GM11168 (cell line): ENCODE results near the gene RB1.

Experiments used
- in situ Hi-C: fragments of 300-500 bp; cut with MboI; formaldehyde crosslinking; loops from one replicate; pipeline ENCODE4 v1.12.0; 2022; ENCODE audit warnings: low sequenced_read_pairs; ENCODE audit not compliant: unreplicated experiment

Gene RB1

DNA sequence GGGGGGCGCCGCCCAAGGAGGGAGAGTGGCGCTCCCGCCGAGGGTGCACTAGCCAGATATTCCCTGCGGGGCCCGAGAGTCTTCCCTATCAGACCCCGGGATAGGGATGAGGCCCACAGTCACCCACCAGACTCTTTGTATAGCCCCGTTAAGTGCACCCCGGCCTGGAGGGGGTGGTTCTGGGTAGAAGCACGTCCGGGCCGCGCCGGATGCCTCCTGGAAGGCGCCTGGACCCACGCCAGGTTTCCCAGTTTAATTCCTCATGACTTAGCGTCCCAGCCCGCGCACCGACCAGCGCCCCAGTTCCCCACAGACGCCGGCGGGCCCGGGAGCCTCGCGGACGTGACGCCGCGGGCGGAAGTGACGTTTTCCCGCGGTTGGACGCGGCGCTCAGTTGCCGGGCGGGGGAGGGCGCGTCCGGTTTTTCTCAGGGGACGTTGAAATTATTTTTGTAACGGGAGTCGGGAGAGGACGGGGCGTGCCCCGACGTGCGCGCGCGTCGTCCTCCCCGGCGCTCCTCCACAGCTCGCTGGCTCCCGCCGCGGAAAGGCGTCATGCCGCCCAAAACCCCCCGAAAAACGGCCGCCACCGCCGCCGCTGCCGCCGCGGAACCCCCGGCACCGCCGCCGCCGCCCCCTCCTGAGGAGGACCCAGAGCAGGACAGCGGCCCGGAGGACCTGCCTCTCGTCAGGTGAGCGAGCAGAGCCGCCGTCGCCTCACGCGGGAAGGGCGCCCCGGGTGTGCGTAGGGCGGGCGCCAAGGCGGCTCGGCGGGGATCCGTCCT, at the start of gene RB1:
TSS of gene RB1 (plus strand) at position 393 of the 784 bp plus-strand sequence. CDS start at position 555, 162 bp downstream.
- in situ Hi-C loops = no loop called here

DNA sequence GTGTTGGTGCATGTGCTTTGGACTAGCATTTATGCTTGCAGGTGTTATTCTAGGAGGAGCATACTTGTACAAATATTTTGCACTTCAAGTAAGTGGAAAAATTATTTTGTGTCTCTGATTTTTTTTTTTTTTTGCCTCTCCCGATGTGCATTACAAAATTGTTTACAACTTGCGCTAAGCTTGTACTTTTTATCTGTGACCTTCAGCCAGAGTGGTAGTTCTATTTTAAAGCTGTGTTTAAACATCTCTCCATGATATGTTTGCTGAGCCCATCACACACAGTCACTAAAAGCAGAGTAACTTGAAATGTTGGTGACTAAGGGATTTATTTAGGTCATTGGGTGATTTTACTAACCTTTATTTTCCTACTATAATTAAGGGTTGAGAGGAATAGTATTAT, 49.7 kb upstream of the RB1 start:
- in situ Hi-C loops = no loop called here

DNA sequence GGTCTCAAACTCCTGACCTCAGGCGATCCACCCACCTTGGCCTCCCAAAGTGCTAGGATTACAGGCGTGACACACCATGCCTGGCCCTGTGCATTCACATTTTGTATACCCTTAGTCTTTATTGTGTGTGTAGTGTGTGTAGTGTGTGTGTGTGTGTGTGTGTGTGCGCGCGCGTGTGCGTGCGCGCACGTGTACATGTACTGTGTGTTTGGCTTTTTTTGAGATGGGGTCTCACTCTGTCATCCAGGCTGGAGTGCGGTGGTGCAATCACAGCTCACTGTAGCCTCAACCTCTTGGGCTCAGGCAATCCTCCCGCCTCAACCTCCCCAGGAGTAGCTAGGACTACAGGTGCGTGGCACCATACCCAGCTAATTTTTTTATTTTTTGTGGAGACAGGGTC, 48.5 kb upstream of the RB1 start:
- in situ Hi-C loops = no loop called here

DNA sequence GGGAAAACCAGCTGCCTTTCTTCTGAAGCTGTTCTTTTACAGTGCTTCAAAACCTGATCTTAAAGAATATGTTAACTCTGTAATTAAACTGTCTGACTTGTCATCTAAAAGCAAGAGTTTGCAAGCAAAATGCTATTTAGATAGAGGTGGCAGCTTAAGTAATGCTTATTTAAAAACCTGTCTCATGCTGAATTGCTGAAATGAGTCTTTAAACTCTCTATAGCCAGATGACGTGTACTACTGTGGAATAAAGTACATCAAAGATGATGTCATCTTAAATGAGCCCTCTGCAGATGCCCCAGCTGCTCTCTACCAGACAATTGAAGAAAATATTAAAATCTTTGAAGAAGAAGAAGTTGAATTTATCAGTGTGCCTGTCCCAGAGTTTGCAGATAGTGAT, 47.6 kb upstream of the RB1 start:
- in situ Hi-C loops = no loop called here

DNA sequence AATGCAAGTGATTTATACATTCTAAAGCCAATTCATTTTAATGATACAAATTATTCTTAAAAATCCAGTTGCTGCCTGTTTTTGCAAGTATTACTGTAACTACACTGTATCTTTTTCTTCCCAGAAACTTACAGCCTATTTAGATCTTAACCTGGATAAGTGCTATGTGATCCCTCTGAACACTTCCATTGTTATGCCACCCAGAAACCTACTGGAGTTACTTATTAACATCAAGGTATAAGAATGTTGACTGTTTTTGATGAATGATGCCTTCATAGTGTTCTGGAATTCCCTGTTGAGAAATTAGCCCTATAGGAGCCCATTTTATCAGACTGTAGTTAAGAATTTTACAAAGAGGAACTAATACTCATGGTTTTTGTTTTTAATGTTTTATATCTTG, 45.5 kb upstream of the RB1 start:
- in situ Hi-C loops = no loop called here

DNA sequence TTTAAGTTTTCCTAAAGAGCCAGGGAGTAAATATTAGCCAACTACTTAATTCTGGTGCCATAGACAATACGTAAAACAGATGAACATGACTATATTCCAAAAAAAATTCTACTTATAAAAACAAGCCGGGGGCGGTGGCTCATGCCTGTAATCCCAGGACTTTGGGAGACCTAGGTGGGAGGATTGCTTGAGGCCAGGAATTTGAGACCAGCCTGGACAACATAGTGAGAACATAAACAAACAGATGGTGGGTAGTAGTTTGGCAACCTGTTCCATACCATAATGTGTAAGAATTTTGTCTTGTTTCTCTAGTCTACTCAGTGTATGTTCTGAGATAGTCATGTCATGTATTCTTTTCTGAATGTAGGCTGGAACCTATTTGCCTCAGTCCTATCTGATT, 45.1 kb upstream of the RB1 start:
- in situ Hi-C loops = no loop called here

DNA sequence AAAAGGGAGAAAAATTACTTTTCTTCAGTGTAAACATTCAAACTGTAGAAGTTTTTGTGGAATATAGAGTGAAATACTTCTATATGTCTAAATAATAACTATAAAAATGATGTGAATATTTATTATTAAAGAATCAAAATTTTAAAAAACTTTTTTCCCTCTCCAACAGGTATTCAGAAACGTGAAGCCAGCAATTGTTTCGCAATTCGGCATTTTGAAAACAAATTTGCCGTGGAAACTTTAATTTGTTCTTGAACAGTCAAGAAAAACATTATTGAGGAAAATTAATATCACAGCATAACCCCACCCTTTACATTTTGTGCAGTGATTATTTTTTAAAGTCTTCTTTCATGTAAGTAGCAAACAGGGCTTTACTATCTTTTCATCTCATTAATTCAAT, 42.6 kb upstream of the RB1 start:
- in situ Hi-C loops = no loop called here

DNA sequence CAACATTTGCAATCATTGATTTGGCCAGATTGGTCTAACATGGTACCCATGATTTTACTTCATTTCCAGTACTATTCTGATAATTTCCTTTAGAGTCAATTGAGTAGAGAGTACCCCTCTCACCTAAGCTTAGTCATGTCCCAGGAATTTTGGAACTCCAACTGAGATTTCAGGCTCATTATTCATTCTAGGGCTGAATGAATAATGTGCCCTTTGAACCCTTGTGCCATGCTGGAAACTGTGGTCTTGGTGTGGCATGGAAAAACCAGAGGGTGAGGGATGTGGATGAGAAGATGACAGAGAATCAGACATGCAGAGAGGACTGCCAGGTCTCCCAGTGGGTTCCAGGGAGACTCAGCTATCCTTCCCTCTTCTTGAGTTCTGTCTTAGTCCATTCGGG, 40.4 kb upstream of the RB1 start:
- in situ Hi-C loops = no loop called here

DNA sequence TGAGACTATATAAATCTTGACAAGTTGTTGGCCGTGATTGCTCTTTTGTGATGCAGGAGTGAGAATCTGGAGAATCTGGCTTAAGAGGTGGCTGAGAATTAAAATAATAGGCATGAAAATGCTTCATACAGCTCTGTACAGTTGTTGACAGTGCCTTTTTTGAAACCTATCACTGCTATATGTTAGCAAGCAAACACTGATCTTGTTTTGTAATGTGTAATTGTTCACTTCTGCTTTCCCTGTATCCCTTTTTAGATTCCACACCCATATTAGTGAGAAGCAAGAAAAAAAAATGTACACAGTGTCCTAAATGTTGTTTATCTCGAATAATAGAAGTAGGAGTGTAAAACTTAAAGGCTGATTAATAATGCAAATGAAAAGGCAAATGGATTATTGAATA, 39.5 kb upstream of the RB1 start:
- in situ Hi-C loops = no loop called here

DNA sequence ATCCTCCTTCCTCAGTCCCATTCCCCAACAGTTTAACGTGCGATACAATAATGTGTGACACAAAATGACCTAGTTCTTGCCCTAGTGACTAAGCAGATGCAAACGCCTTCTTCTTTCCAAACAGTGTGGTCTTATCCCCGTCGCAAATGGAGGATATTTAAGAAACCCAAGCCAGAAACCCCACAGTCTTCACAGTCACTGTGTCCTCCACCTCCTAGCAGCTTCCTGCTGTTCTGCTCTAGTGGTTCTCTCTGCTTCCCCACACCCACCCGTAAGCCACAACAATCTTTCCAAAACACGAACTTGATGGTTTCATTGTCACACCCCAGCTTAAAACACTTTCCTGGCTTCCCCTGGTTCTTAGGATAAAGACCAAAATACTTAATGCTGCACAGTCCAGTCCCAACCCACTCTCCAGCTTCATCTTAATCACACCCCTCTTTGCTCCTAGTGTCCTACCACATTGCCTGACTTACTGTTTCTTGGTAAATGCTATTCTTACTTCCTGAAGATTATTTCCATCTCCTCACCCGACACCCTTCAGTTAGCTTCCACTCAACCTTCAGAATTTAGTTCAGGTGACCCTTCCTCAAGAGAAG, 38.2 kb upstream of the RB1 start:
- in situ Hi-C loops = no loop called here

DNA sequence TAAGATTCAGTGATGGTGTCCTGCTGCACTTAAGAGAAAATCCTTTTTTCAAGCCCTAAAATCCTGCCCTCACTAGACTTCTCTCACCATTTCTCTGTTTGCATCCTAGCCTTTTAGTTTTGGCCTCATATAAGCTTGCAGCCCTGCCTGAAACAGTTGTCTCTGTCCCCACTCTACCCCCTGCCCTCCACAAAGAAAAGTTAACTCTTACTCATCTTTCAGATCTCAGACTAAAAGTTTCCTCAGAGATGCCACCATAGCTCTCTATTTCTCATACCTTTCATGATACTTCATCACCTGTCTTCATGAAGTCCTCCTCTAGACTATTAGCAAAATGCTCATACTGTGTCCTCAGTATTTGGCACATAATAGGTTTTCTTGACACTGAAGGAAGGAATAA, 37.4 kb upstream of the RB1 start:
- in situ Hi-C loops = no loop called here

DNA sequence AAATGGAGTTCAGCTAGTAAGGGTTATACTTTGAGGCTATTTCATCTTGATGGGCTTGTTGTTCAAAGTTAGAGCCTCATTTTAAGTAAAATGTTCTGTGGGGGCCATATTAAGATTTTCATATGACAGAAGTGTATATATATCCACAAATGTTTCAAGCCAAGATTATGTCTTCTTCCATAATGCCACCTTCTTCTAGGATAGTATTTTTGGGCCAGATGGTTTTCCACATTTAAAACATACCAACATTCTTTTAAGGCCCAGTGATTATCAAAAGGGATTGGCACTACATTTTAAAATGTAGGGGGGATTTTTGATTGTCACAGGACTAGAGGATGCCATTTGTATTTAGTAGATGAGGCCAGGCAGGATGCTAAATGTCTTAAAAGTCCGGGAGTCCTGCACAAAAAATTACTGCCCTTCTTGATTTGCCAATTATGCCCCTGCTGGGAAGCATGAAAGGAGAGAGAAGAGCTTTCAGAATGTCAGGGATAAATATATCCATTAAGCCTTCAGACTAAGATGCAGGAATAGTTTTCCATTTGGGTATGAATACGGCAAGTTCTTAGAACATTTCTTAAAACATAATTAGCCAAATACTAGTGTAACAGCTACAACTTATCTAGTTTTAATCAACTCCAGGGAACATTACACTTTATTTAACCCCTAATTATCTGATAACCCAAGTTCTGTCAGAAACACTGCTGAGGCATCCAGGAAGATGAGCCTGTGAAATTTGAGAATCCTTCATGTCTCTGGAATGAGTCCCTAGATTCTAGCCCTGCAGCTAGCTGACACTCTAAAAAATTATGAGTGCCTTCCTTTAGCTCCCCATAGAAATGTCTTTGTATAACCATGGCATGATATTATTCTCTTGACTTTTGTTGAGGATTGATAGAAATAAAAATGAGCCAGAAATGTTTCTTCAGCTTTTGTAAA, 36.6 kb upstream of the RB1 start:
- in situ Hi-C loops = no loop called here

DNA sequence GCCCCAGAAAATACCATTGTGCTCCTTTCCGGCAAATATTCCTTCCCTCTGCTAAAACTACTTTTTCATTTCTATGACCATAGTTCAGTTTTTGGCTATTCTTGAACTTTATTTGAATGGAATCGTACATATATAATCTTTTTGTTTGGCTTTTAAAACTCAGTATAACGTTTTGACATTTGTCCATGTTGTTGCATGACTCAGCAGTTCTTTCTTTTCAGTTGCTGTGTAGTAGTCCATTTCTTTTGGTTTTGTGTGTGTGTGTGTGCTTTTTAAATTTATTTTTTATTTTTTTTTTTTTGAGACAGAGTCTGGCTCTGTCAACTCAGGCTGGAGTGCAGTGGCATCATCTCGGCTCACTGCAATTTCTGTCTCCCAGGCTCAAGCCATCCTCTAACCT, 35.5 kb upstream of the RB1 start:
- in situ Hi-C loops = no loop called here

DNA sequence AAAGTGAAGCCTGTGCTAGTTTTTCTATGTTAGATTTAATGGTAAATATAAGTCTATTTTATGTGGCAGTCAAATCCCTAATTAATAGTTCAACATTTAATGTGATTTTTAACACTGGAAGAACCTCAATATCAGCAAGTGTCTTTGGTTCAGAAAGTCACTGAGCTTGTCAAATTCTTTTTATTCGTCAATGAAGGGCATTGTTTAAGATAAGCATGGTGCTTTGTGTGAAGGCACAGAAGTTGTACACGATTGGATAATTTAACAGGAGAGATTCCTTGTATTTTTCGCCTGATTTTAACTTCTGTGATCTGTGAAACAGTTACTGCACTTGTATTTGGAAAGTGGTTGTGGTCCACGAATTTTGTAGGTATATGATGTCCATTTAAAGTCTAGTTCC, 30.2 kb upstream of the RB1 start:
- in situ Hi-C loops = no loop called here

DNA sequence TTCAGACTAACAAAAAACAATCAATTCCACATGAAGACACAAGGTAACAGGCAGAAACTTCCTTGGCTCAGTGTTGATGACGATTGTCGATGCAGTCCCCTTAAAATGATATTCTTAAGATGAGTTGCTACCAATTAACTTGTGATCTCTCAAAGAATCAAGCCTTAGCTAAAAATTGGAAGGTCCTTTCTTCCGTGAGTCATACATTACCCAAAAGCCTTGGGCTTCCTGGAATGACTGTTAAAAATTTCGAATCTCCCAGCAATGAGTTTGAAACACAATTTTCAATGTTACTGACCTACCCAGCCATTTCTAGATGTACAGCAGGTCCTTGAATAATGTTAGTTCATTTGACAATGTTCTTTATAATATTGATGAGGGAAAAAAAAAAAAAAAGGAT, 28.0 kb upstream of the RB1 start:
- in situ Hi-C loops = no loop called here

DNA sequence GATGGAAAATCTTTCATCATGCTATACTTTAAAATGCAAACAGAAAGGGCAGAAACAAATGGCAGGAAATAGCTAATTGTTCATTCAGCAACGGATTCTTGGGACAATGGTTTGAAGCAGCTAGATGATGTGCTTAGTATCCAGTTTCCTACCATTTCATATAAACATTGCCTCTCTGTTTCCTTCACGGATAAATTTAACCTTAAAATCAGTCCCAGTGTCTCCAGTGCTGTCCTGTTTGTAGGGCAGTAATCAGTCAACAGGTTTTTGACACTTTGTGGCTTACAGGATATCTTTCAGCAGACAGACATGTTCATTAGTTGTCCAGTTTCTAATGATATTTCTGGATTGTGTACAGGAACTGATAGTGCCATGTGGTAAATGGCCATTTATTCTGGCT, 24.7 kb upstream of the RB1 start:
- in situ Hi-C loops = no loop called here

DNA sequence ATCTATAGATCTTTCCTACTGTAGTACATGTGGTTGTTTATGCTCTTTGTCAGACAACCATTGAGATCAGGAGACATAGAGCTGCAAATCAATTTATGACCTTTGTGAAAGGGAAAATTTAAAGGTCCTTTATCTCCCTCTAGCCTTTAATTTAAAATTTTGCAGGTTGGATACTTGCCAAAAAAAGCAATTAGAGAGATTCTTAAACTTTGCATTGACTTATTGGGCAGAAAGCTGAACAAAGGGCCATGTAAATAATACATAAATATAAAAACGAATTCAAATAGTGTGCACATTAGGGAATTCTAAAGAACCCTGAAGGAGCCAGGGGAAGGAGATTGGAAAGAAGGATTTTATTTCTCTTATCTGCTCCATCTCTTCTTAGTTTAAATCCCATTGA, 22.0 kb upstream of the RB1 start:
- in situ Hi-C loops = no loop called here

DNA sequence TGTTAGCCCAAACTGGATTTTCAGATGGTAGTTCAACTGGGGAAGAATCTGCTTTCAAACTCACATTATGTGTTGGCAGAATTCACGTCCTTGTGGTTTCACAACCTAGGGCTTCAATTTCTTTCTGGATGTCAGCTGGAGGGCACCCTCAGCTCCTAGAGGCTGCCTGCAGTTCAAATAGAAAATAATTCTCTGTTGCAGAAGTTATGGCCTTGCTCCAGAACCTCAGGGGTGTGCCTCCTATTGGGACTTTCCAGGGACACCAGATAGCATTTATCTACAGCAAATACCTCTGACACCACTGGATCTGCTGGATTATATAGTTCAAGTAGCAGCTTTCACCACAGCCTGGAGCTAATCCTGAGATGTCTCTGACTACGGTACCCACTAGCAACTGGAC, 11.8 kb upstream of the RB1 start:
- in situ Hi-C loops = no loop called here

DNA sequence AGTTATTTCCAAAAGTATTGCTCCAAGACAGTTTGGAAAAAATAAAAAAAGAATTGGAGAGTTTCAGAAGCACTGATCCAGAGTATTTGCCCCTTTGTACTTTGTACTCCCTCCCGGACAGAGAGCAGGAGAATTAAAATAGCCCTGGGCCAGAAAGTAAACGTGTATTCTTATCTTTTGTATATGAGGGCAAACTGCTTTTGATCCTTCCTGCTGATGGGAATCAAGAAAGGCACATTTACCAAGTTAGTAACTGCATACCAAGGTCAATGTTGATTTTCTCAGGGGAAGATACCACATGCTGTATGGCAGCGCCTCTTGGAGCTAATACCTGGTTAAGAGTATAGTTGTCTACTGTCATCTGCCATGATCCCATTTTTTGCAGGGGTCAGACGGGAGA, 10.9 kb upstream of the RB1 start:
- in situ Hi-C loops = no loop called here

DNA sequence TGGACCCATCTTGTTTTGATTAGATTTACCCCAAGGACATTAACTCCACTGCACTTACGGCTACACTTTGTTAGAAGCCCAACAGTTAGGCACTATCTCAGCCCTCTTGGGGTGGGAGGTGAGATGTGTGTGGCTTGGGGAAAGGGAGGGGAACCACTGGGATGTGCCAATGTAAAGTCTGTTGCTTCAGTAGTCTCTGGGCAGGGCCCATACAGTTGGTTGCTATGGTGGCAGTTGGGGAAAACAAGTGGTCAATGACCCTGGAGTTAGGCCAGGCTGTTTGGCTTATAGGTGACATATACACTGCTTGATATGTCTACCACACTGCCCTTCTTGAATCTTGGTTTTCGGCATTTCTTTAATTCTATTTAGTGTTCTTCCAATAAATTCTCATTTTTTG, 8.9 kb upstream of the RB1 start:
- in situ Hi-C loops = no loop called here

DNA sequence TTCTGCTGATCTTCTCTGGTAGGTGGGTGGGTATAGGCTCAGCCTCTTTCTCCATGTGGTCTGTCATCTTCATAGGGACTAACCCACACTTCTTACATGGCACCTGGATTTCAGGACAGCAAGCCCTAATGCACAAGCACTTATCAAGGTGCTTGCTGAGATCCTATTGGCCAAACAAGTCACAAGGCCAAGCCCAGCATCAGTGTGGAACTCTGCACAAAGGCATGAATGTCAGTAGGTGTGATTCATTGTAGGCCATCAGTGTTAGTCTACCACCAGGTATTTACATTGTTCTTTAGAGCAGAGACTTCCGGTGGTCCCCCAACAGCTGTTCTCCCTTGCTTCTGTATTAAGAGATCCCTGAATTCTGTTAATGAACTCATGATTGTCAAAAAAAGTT, 8.3 kb upstream of the RB1 start:
- in situ Hi-C loops = no loop called here
